LNCaP clone FGC (cell line): ENCODE measurements around the gene TNS3.

Experiments
- DNase-seq: peaks from one replicate; pipeline ENCODE4 v3.0.0-alpha.2; 2011; ENCODE audit warnings: low read depth
- H3K4me3 ChIP-seq: 2 replicates; pipeline ENCODE4 v1.5.1; 2011; ENCODE audit warnings: mild to moderate bottlenecking, low read depth, low read length, control low read depth
- TF ChIP-seq, protein P1 (sequence below): IDR thresholded peaks from 2 replicates; pipeline ENCODE4 v1.5.1; 2012; ENCODE audit warnings: mild to moderate bottlenecking; ENCODE audit not compliant: control insufficient read depth, insufficient read depth; ENCODE audit errors: extremely low read depth

The TNS3 gene

DNA sequence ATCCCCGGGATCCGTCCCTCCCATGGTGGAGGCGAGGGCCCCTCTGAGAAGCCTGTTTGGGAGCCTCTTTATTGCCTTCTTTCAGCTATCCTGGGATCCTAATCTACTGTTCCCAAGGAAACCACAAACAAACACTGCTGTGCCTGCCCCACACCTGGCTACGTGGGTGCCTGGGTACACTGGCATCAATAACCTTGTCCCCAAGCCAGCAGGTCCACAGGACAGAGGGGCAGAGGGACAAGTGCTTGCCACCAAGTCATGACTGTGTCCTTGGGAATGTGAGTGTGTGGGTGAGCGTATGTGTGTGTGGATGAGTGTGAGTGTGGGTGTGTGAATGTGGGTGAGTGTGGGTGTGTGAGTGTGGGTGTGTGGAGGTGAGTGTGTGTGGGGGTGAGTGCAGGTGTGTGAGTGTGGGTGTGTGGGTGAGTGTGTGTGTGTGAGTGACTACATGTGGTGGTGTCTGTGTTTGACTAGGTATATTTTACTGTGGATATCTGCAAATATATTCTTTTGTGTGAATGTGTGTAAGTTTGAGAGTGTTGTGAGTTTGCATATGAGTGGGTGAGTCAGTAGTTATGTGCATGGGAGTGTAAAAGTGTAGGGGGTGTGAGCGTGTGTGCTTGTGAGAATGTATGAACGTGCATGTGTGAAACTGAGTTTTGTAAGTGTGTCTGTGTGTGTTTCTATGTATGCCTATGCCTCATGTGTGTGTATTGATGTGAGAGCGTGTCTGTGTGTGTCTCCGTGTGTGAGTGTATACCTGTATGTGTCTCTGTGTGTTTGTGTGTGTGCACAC is 96.1 kb downstream of the TNS3 start:
- TF ChIP-seq, protein P1, sequence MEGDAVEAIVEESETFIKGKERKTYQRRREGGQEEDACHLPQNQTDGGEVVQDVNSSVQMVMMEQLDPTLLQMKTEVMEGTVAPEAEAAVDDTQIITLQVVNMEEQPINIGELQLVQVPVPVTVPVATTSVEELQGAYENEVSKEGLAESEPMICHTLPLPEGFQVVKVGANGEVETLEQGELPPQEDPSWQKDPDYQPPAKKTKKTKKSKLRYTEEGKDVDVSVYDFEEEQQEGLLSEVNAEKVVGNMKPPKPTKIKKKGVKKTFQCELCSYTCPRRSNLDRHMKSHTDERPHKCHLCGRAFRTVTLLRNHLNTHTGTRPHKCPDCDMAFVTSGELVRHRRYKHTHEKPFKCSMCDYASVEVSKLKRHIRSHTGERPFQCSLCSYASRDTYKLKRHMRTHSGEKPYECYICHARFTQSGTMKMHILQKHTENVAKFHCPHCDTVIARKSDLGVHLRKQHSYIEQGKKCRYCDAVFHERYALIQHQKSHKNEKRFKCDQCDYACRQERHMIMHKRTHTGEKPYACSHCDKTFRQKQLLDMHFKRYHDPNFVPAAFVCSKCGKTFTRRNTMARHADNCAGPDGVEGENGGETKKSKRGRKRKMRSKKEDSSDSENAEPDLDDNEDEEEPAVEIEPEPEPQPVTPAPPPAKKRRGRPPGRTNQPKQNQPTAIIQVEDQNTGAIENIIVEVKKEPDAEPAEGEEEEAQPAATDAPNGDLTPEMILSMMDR, result no peak
- H3K4me3 ChIP-seq, result no peak overlapping the region
- no peak for DNase-seq

DNA sequence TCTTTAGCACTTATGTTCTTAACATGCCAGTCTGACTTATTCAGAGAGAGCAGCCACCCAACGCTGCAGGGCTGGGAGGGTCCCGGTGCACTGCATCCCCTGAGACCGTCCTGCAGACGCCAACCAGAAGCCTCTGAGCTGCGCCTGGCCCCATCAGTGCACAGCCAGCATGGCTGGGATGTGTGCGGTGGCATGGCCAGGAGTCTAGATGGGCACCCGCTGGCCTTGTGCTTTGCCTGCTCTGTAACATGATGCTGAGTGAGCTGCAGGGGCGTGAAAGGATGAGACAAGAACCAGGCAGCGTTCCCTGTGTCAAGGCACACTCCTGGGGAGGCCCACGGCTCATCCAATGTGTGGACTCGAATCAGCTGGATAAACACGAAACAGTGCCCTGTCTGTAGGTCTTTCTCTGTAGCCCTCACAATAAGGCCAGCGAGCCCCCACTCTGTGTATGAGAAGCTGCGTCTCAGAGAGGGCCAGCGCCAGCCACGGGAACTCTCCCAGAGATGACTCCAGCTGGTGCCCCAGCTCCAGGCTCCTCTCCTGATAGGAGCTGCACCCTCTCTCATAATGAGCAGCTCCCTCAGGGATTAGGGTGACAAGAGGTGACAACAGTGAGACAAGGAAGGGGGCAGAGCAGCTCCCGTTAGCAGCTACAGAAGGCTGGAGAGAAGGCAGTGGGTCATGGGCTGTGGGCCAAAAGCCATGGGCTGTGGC is 96.8 kb downstream of the TNS3 start:
- no peak for DNase-seq
- TF ChIP-seq, protein P1, result no peak
- H3K4me3 ChIP-seq, result no peak overlapping the region

DNA sequence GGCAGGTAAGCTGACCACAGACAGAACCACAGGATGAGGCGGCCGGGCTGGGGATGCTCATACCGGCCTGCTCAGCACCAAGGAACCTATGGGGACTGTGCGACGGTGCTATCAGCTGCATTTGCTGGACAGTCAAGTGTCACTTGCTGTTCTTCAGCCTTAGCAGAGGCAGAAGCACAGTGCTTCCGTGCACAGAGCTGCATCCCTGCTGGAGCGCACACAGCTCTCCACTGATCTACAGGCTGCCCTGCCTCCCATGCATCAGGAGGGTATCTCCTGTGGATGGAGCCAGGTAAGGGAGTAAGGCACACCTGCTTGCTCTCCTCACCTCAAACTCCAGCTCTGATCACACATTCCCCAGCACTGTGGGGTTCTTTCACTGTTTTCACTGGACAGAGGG is 97.5 kb downstream of the TNS3 start:
- H3K4me3 ChIP-seq, result no peak overlapping the region
- no peak for DNase-seq
- TF ChIP-seq, protein P1, result no peak

DNA sequence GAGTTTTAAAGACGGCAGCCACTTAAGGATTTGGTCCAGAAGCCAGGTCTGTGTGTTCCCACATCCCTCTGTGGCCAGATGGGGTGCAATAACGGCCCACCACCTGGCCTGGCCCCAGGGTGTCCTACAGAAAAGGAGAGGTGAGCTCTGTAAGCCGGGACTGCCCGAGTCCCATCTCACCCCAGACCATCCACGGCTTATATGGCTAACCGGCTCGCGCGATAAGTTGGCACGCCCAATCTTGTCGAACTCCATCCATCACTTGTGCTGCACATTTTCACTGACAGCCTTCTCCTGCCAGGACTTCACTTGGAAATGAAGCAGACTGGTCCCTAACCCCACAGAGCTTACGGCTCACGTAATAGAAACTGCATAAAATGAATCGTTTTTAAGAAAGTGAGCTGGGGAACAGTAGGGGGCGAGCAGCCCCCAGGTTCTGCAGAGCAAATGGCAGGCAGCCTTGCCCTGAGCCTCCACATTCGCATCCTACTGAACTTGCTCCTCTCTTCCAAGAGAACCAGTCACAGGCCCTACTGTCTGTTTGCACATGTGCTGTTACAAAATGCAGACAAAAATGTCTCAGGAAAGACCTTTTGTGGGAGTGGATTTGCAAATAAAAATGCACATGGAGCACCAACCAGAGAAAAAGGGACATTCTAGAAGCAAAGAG is 98.2 kb downstream of the TNS3 start:
- no peak for DNase-seq
- no peak overlapping the region for H3K4me3 ChIP-seq
- TF ChIP-seq, protein P1, result no peak

DNA sequence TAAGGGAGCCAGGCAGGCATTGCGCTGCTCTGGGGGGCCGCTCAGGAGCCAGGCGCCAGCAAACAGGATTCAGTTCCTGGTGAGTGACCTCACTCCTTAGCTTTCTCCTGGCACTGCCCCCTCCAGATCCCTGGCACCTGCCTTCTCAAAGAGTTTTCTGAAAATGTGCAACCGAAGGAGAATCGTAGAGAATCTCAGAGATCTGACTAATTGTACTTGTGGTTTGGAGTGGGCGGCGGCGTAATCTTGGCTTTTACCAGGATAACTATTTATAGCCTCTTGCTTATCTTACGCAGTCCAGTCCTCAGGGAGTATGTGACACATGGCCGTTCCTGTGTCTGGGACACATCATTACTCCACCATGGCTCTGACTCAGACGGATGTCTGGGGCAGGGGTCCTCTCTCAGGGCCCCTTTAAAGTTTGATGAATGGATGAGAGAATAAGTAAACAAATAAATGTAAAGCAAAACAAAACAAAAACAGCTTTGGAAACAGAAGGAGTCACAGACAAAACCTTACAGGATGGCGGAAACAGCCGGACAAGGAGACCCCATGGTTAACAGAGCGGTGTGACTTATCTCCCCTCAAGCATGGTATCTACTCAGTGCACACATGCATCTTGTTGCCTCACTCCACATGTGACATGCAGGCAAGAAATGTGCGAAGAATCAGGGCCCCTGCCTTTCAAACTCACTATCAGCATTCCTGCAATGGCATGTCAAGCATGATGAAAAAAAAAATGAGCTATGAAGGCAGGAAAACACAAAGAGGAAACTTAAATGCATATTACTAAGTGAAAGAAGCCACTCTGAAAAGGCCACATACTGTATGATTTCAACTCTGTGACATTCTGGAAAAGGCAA is 99.7 kb downstream of the TNS3 start:
- TF ChIP-seq, protein P1, result no peak
- no peak overlapping the region for H3K4me3 ChIP-seq
- DNase-seq, result no peak

DNA sequence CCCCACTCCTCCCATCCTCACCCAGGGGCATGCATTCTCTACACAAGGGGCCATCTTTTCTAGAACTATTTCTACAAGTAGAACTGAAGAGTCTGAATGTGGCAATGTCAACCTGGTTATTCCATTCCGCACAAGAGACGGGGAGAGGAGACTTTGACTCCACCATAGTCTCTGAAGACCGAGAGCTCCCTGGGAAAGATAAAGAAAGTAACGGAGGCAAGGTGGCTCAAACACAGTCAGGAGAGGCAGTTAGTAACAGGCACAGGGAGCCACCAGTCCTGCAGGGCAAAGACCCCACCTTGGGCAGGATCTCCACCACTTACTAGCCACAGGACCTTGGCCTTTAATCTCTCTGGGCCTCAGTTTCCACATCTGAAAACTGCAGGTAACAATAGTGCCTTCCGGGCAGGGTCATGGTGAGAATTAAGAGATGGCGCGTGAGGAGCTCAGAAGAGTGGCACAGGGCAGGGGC is 100.3 kb downstream of the TNS3 start:
- TF ChIP-seq, protein P1, result no peak
- no peak overlapping the region for H3K4me3 ChIP-seq

More for the DNA sequence above, 100.3 kb downstream of the TNS3 start:
- no peak for DNase-seq
